ENCODE results near the gene OTOGL.
"Not testable (repeated sequence)": the region's sequence is repeated elsewhere in the genome, so short reads cannot be mapped to it uniquely, and the experiment has no call there.

OTOGL gene

DNA sequence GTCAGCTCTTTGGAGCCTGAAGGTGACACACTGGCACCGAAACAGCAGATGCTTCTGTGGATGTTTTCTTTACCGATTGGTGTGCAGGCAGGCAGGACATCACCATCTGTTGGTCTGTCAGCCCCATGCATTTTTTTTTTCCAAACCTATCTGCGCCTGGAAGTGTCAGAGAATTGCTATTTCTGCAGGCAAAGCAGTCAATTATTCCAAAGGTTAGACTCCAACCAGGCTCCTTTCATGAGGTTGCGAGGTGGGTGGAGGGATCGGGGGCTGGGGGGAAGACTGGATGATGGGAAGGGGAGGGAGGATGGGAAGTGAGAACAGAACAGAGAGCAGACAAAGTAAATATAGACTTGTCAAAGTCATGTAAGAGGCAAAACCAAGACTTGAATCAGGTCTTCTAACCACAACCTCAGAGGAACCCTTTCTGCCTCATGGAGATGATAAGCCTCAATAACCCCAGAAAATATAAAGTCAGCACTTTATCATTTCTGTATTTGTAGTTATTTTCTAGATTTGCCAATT lies 117.7 kb downstream of the OTOGL start:
- no peak for DNase-seq (ENCODE audit: low read depth, low spot score)

DNA sequence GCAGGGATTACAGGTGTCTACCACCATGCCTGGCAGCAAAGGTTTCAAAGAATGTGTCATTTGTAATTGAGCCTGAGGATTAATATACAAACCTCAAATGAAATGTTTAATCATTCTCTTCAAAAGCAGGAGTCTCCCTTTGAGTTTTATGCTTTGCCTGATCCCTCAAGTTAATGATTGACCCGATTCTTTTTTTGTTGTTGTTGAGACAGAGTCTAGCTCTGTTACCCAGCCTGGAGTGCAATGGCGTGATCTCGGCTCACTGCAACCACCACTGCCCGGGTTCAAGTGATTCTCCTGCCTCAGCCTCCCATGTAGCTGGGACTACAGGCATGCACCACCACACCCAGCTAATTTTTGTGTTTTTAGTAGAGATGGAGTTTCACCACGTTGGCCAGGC lies 119.6 kb downstream of the OTOGL start:
- H3K4me3 ChIP-seq (ENCODE audit: low read depth, low read length); DNase-seq (ENCODE audit: low read depth, low spot score); in situ Hi-C loops (cut with HindIII; ENCODE audit: low sequenced_read_pairs): not testable (repeated sequence)

More for the DNA sequence above, 117.7 kb downstream of the OTOGL start:
- TF ChIP-seq, protein P1, sequence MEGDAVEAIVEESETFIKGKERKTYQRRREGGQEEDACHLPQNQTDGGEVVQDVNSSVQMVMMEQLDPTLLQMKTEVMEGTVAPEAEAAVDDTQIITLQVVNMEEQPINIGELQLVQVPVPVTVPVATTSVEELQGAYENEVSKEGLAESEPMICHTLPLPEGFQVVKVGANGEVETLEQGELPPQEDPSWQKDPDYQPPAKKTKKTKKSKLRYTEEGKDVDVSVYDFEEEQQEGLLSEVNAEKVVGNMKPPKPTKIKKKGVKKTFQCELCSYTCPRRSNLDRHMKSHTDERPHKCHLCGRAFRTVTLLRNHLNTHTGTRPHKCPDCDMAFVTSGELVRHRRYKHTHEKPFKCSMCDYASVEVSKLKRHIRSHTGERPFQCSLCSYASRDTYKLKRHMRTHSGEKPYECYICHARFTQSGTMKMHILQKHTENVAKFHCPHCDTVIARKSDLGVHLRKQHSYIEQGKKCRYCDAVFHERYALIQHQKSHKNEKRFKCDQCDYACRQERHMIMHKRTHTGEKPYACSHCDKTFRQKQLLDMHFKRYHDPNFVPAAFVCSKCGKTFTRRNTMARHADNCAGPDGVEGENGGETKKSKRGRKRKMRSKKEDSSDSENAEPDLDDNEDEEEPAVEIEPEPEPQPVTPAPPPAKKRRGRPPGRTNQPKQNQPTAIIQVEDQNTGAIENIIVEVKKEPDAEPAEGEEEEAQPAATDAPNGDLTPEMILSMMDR (IDR thresholded peaks at IDR 0.05; ENCODE audit: low read depth, low read length) = no peak
- no peak overlapping the region for H3K4me3 ChIP-seq (ENCODE audit: low read depth, low read length)
- in situ Hi-C loops (cut with HindIII; ENCODE audit: low sequenced_read_pairs) = no loop called here

DNA sequence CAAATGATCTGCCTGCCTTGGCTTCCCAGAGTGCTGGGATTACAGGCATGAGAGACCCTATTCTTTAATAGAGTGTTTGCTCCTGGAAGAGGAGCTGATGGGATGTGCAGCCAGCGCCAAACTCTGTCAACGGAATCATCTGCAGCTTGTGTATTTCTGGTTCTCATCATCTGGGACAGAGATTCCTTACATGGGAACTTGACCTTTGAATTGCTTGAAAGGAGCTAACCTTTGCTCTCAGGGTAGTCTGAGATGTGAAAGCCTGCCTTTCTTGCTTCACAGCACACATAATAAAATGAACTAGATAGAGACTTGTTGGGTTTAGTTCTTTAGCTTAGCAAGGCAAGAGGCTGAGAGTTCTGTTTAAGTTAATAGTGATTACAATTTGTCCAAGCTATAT lies 120.0 kb downstream of the OTOGL start:
- in situ Hi-C loops (cut with HindIII; ENCODE audit: low sequenced_read_pairs) = no loop called here

DNA sequence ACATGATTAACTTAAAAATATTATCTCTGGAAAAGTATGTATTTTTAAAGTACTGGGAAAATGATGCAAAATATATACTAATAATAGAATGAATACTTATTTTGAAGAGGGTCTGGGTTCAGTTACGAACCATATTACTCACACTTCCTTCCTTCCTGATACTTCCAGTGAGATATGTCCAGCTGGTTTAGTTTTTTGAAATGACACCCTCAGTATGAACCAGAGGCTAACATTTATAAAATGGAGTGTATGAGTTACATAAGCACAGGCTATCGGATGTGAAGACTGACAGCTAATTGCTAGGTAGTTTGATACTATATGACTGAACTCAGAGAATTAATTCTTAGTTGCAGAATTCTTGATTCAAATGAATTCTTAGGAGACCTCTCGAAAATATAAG lies 122.9 kb downstream of the OTOGL start:
- no peak for DNase-seq (ENCODE audit: low read depth, low spot score)
- no peak overlapping the region for H3K4me3 ChIP-seq (ENCODE audit: low read depth, low read length)
- in situ Hi-C loops (cut with HindIII; ENCODE audit: low sequenced_read_pairs) = no loop called here
- TF ChIP-seq, protein P1 (IDR thresholded peaks at IDR 0.05; ENCODE audit: low read depth, low read length) = no peak

More for the DNA sequence above, 120.0 kb downstream of the OTOGL start:
- TF ChIP-seq, protein P1 (IDR thresholded peaks at IDR 0.05; ENCODE audit: low read depth, low read length) = no peak
- no peak overlapping the region for H3K4me3 ChIP-seq (ENCODE audit: low read depth, low read length)
- no peak for DNase-seq (ENCODE audit: low read depth, low spot score)

DNA sequence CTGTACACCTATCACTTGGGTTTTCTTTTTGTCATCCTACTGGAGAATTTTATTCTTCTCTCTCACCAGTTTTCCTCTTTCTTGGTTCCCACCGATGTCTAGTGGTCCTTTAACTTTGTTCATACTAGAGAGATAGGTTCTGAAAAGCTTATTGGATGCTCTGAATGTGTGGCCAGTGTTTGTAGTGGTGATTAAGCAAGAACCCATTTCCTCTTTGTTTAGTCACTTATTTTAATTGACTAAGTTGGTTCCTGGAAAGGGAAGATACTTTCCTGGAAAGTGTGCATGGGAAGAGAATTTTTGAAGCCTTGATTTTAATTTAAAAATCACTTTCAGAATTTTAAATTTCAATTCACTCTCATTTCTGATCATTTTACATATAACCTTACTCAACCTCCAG lies 127.2 kb downstream of the OTOGL start:
- TF ChIP-seq, protein P1 (IDR thresholded peaks at IDR 0.05; ENCODE audit: low read depth, low read length) = no peak
- in situ Hi-C loops (cut with HindIII; ENCODE audit: low sequenced_read_pairs) = no loop called here
- peak; percentile 48 for DNase-seq (ENCODE audit: low read depth, low spot score)
- no peak overlapping the region for H3K4me3 ChIP-seq (ENCODE audit: low read depth, low read length)

DNA sequence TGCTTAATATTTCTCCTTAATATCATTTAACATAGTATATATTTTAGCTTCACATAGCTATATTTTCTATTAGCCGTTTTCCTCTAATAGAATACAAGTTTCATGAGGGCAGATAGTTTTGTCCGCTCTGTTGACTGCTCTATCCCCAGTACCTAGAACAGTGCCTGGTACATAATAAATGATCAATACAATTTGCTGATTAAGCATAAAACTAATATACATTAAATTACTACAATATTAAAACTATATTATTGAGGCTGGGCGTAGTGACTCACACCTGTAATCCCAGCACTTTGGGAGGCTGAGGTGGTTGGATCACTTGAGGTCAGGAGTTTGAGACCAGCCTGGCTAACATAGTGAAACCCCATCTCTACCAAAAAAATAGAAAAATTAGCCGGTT lies 128.6 kb downstream of the OTOGL start:
- H3K4me3 ChIP-seq (ENCODE audit: low read depth, low read length); in situ Hi-C loops (cut with HindIII; ENCODE audit: low sequenced_read_pairs); DNase-seq (ENCODE audit: low read depth, low spot score): not testable (repeated sequence)

DNA sequence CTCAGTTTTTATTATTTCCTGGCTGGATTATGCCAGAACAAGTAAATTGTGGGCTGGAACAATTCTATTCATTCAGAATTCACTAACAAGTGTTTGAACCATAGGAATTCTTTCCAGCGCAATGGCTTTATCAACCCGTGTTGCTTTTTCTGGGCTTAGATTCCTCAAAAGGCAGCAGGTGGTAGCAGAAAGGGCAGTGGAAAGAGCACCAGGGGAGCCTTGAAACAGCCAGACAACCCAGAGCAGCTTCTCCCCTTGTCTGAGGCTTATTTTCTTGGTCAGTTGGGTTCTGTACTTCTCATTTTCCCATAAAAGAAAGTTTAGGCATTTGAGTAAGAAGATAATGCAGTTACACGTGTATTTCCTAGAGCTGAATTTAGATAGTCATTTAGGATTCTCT lies 130.7 kb downstream of the OTOGL start:
- no peak overlapping the region for H3K4me3 ChIP-seq (ENCODE audit: low read depth, low read length)
- TF ChIP-seq, protein P1 (IDR thresholded peaks at IDR 0.05; ENCODE audit: low read depth, low read length) = no peak
- in situ Hi-C loops (cut with HindIII; ENCODE audit: low sequenced_read_pairs) = no loop called here
- peak; percentile 81 for DNase-seq (ENCODE audit: low read depth, low spot score)

DNA sequence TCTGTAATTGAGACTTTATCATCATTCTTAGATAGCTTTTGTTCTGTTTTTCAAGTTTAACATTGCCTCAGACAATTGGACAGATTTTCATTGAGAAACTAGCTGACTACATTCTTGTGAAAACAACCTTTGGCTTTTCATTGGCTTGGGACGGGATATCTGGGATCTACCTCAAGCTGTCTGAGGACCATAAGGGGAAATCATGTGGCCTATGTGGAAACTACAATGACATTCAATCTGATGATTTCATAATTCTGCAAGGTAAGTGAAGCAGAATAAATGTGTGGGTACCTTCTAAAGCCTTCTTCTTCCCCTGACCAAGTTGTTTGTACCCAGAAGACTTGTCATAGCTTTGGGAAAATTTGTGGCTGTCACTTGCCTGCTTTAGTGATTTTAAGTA lies 133.5 kb downstream of the OTOGL start:
- no peak for DNase-seq (ENCODE audit: low read depth, low spot score)
- no peak overlapping the region for H3K4me3 ChIP-seq (ENCODE audit: low read depth, low read length)
- in situ Hi-C loops (cut with HindIII; ENCODE audit: low sequenced_read_pairs) = no loop called here
- TF ChIP-seq, protein P1 (IDR thresholded peaks at IDR 0.05; ENCODE audit: low read depth, low read length) = no peak

All from astrocyte of the spinal cord (primary cell).